ENCODE results near the gene ACVR1.

GRCh38 chr2:157831573-157832315 is 44.4 kb downstream of the ACVR1 start:
- TF ChIP-seq CTCF (IDR thresholded peaks at IDR 0.05) (no peak), POLR2AphosphoS5 (IDR thresholded peaks at IDR 0.05) (no peak), POLR2A (IDR thresholded peaks at IDR 0.05) (no peak), EP300 (IDR thresholded peaks at IDR 0.05) (no peak)
